Gastrocnemius medialis (tissue), 4 donors: ENCODE results near the gene ALMS1. TPM values are rescaled to one million over a fixed set of nuclear protein-coding genes. Genes with fewer than 3 reads are reported as not detected.

Source experiments
- ATAC-seq, 2 donors: fragments of 150-250 bp; one replicate each; pipeline ENCODE4 v1.9.1; 2016
- DNase-seq, 2 donors: peaks; one replicate each; pipeline ENCODE4 v3.0.0-alpha.2; 2019
- H3K27ac ChIP-seq, 4 donors: fragments of 200-600 bp; sonication (generic); 1 replicate in 1 of 4; 2 replicates in 3 of 4; pipeline ENCODE4 v1.5.1; 2016 to 2018; ENCODE audit warnings: mild to moderate bottlenecking in 2 of 4, moderate library complexity in 1 of 4
- H3K27me3 ChIP-seq, 3 donors: fragments of 200-600 bp; sonication (generic) in 2 of 3; 1 replicate in 1 of 3; 2 replicates in 2 of 3; pipeline versions ENCODE4 v1.5.1 to v1.6.0; 2016 to 2019; ENCODE audit warnings: mild to moderate bottlenecking in 1 of 3, moderate library complexity in 1 of 3
- H3K36me3 ChIP-seq, 2 donors: fragments of 200-600 bp; sonication (generic) in 1 of 2; one replicate each; pipeline ENCODE4 v1.5.1; 2017 to 2018
- H3K4me1 ChIP-seq, 2 donors: fragments of 200-600 bp; sonication (generic) in 1 of 2; one replicate each; pipeline ENCODE4 v1.5.1; 2016 to 2017; ENCODE audit warnings: mild to moderate bottlenecking in 2 of 2
- H3K4me3 ChIP-seq, 4 donors: fragments of 200-600 bp; sonication (generic) in 3 of 4; 1 replicate in 1 of 4; 2 replicates in 3 of 4; pipeline ENCODE4 v1.5.1; 2016 to 2019; ENCODE audit warnings: mild to moderate bottlenecking in 2 of 4
- H3K9me3 ChIP-seq, 3 donors: fragments of 200-600 bp; sonication (generic) in 2 of 3; 1 replicate in 1 of 3; 2 replicates in 2 of 3; pipeline ENCODE4 v1.5.1; 2016 to 2019
- POLR2A ChIP-seq, 2 donors: fragments of 450-650 bp; IDR thresholded peaks; one replicate each; pipeline ENCODE4 v1.6.1; 2017; ENCODE audit warnings: antibody characterized with exemption in 2 of 2, mild to moderate bottlenecking in 2 of 2, moderate library complexity in 2 of 2
- in situ Hi-C, 4 donors: fragments of 200-750 bp; cut with MboI; loops; one replicate each; pipeline versions ENCODE4 v1.15.0 to v1.8.0; 2017; ENCODE audit warnings: low sequenced_read_pairs in 4 of 4
- intact Hi-C: fragments of 100-400 bp; cut with DNase I; formaldehyde crosslinking; loops from one replicate; pipeline ENCODE4 v1.15.1; 2023; ENCODE audit warnings: low total_unique reads
- total RNA-seq, 4 donors: library from RNA; depleted of rRNA; stranded (reverse); fragments of >200 nt; gene quantifications; one replicate each; pipeline versions ENCODE4 v1.1.0 to v1.2.3, GENCODE V29; 2016
- TF ChIP-seq, protein P1 (sequence below), 5 experiments: fragments of 450-650 bp in 3 of 5; fragments of 200-600 bp in 2 of 5; sonication (generic) in 2 of 5; IDR thresholded peaks in 4 of 5; conservative IDR thresholded peaks in 1 of 5; 1 replicate in 4 of 5; 2 replicates in 1 of 5; pipeline ENCODE4 v1.5.1; 2016 to 2019; ENCODE audit warnings: antibody characterized with exemption in 5 of 5, mild to moderate bottlenecking in 3 of 5, moderate library complexity in 3 of 5

Gene ALMS1
- total RNA-seq, 4 donors from 2014 or later: 10.0 to 18.1 (median 13.9) TPM

DNA sequence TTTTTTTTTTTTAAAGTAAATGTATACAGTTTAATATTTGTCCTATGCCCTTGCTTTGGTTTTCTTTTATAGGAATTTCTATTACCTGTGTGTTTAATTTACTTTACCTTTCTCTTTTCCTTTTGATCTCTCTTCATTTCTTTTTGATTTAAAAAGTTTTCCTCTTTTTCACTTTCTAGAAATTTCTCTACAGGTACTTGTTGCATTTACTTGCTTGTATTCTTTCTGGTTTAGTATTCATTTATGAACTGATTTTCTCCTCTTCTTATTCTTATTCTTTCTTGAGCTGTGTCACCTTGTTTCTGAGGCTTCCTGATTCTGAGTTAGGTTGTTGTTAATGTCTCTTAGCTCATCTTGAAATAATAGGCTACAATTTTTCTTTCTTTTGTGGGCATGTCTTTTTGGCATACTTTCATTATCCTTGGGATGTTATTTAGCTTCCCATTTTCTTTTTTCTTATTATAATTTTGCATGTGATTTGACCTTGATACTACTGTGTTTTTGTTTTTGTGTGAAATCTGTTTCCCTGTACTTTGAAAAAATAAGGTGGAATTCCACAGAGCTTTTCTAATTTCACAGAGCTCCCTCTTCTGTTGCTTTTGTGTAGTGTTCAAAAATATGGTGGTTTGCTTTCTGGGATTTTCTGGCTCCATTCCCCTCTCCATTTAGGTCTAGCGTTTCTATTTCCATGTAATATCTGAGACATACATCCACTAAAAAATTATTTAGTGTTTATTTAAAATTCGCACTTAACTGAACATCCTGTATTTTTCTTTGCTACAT, 25.5 kb upstream of the ALMS1 start:
- intact Hi-C loops (no loop called here), in situ Hi-C loops (no loop called here)
- DNase-seq (no peak), ATAC-seq (no peak)
- H3K4me1 ChIP-seq: no peaks in the 10 kb centered on the region
- no peaks in the 10 kb centered on the region for H3K36me3 ChIP-seq
- no peaks in the 10 kb centered on the region for H3K27me3 ChIP-seq
- H3K27ac ChIP-seq: no peak overlapping the region
- TF ChIP-seq POLR2A (IDR thresholded peaks at IDR 0.05): no peak
- TF ChIP-seq, protein P1, sequence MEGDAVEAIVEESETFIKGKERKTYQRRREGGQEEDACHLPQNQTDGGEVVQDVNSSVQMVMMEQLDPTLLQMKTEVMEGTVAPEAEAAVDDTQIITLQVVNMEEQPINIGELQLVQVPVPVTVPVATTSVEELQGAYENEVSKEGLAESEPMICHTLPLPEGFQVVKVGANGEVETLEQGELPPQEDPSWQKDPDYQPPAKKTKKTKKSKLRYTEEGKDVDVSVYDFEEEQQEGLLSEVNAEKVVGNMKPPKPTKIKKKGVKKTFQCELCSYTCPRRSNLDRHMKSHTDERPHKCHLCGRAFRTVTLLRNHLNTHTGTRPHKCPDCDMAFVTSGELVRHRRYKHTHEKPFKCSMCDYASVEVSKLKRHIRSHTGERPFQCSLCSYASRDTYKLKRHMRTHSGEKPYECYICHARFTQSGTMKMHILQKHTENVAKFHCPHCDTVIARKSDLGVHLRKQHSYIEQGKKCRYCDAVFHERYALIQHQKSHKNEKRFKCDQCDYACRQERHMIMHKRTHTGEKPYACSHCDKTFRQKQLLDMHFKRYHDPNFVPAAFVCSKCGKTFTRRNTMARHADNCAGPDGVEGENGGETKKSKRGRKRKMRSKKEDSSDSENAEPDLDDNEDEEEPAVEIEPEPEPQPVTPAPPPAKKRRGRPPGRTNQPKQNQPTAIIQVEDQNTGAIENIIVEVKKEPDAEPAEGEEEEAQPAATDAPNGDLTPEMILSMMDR (IDR thresholded peaks at IDR 0.05 in 4 of 5, conservative IDR thresholded peaks at IDR 0.05 in 1 of 5): no peak
- no peak overlapping the region for H3K4me3 ChIP-seq
- no peaks in the 10 kb centered on the region for H3K9me3 ChIP-seq

DNA sequence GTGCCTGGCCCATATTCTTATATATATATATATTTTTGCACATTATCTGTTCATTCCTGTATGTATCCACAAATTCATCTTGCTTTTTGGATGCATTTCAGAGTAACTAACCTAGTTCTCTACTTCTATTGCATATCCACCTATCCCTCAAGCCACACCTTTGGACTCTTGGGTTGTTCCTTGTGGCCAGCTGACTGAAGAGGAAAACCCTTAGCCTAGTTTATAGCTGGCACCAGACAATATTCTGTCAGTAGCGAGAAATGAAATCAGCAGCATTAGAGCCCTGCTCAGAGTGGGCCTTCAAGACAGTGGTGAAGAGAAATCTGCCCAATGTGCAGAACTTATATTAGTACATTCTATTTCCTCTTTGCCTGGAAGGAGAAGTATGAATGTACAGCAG, 19.6 kb upstream of the ALMS1 start:
- no peaks in the 10 kb centered on the region for H3K4me1 ChIP-seq
- no peak for DNase-seq
- intact Hi-C loops: no loop called here
- H3K36me3 ChIP-seq: no peaks in the 10 kb centered on the region
- no peak overlapping the region for H3K4me3 ChIP-seq
- in situ Hi-C loops: no loop called here
- H3K9me3 ChIP-seq: no peaks in the 10 kb centered on the region
- ATAC-seq: no peak
- no peak for TF ChIP-seq POLR2A (IDR thresholded peaks at IDR 0.05)
- TF ChIP-seq, protein P1 (IDR thresholded peaks at IDR 0.05 in 4 of 5, conservative IDR thresholded peaks at IDR 0.05 in 1 of 5): no peak
- H3K27ac ChIP-seq: no peak overlapping the region
- H3K27me3 ChIP-seq: no peaks in the 10 kb centered on the region

DNA sequence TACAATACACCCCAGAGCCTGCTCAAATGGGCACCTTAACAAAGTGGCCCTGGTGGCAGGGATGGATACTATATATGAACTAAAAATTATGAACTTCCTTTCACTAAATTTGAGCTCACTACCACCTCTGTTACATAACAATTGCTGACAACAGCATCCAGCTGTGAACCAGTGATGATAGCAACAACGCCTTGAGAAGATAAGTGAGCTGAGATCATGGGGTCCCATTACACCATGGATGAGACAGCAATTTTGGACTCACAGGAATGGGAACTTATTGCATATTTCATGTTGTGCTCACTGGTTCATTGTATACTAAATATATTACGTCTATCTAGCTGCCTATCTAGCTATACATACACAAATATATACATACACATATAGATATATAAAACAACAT, 16.9 kb upstream of the ALMS1 start:
- Histone ChIP-seq H3K4me1 (no peaks in the 10 kb centered on the region), H3K4me3 (no peak overlapping the region), H3K36me3 (no peaks in the 10 kb centered on the region), H3K27me3 (no peaks in the 10 kb centered on the region), H3K9me3 (no peaks in the 10 kb centered on the region), H3K27ac (no peak overlapping the region)
- in situ Hi-C loops: no loop called here
- ATAC-seq: no peak
- TF ChIP-seq, protein P1 (IDR thresholded peaks at IDR 0.05 in 4 of 5, conservative IDR thresholded peaks at IDR 0.05 in 1 of 5): no peak
- TF ChIP-seq POLR2A (IDR thresholded peaks at IDR 0.05): no peak
- DNase-seq: no peak
- intact Hi-C loops: no loop called here

DNA sequence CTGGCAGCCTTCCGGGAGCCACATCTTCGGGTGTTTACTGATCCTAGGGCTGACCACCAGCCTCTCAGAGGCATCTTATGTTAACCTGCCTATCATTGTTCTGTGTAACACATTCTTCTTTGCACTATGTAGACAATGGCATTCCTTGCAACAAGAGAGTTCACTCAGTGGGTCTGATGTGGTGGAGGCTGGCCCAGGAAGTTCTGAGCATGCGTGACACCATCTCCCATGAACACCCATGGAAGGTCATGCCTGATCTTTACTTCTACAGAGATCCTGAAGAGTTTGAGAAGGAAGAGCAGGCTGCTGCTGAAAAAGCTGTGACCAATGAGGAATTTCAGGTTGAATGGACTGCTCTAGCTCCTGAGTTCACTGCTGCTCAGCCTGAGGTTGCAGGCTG, 15.3 kb upstream of the ALMS1 start:
- Histone ChIP-seq H3K4me3 (no peak overlapping the region), H3K4me1 (no peaks in the 10 kb centered on the region), H3K27ac (no peak overlapping the region), H3K27me3 (no peaks in the 10 kb centered on the region), H3K9me3 (no peaks in the 10 kb centered on the region), H3K36me3 (no peaks in the 10 kb centered on the region)
- intact Hi-C loops: no loop called here
- TF ChIP-seq POLR2A (IDR thresholded peaks at IDR 0.05): no peak
- TF ChIP-seq, protein P1 (IDR thresholded peaks at IDR 0.05 in 4 of 5, conservative IDR thresholded peaks at IDR 0.05 in 1 of 5): no peak
- ATAC-seq: no peak
- DNase-seq: no peak
- in situ Hi-C loops: no loop called here

DNA sequence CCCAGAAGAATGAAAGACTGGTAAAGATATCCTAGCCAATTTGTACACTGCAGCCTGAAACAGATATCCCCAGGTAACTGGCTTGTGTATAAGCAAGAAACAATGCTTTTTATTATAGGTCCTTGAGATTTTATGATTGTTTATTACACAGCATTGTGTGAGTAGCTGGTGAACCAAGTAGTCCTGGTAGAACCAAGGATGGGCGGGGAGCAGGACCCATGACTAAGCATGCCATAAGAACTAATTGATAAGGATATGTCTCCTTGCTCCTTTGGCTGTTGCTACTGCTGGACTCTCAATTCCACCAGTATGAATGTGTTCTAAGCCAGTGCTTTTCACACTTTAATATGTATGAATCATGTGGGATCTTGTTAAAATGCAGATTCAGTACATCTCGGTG, 12.3 kb upstream of the ALMS1 start:
- in situ Hi-C loops: no loop called here
- Histone ChIP-seq H3K9me3 (no peaks in the 10 kb centered on the region), H3K27me3 (peaks cover 0 to 10% (median 0%) of the 10 kb centered on the region in 3 donors), H3K4me3 (no peak overlapping the region), H3K4me1 (no peaks in the 10 kb centered on the region), H3K36me3 (no peaks in the 10 kb centered on the region), H3K27ac (no peak overlapping the region)
- intact Hi-C loops: no loop called here
- DNase-seq: no peak
- no peak for ATAC-seq
- no peak for TF ChIP-seq POLR2A (IDR thresholded peaks at IDR 0.05)
- TF ChIP-seq, protein P1 (IDR thresholded peaks at IDR 0.05 in 4 of 5, conservative IDR thresholded peaks at IDR 0.05 in 1 of 5): no peak
